GM19452 (cell line): Measurements from ENCODE around the gene PPEF1.

Experiments used
- ATAC-seq: cut with Tn5 transposase; IDR thresholded peaks from one replicate; pipeline ENCODE4 v1.9.1; 2021; ENCODE audit not compliant: unreplicated experiment

The PPEF1 gene, protein sequence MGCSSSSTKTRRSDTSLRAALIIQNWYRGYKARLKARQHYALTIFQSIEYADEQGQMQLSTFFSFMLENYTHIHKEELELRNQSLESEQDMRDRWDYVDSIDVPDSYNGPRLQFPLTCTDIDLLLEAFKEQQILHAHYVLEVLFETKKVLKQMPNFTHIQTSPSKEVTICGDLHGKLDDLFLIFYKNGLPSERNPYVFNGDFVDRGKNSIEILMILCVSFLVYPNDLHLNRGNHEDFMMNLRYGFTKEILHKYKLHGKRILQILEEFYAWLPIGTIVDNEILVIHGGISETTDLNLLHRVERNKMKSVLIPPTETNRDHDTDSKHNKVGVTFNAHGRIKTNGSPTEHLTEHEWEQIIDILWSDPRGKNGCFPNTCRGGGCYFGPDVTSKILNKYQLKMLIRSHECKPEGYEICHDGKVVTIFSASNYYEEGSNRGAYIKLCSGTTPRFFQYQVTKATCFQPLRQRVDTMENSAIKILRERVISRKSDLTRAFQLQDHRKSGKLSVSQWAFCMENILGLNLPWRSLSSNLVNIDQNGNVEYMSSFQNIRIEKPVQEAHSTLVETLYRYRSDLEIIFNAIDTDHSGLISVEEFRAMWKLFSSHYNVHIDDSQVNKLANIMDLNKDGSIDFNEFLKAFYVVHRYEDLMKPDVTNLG

DNA sequence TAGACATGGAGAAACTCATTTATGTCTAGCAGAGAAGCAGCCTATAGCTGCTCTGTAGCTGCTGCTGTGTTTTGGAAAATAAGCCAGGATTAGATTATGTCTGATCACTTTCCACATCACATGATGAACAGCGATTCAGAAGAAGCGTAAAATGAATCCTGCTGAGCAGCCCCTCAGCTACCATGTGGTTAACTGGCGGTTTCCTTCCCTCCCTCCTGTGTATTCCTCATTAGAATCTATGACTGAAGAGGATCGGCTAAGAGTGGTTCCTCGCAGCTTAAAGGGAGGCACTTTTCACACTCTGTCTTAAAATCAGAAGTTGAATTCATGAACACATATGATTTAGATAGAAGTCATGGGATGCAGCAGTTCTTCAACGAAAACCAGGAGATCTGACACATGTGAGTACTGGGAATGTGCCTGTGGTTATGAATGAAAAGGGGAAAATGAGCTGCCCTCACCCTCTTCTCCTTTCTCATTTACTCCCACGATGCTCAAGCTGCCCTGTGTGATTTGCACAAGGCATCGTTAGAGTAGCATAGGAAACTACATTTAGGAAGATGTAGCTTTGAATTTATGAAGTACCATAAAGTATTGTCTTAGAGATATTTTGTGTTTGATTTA lies at the start of gene PPEF1:
Gene PPEF1, plus strand, starts transcription at position 220 of the 624 bp plus-strand sequence. Its CDS starts 136 bp downstream, at position 356.
- ATAC-seq = no peak

GRCh38 chrX:18661273-18661672 lies 46.2 kb upstream of the PPEF1 start:
- ATAC-seq = no peak

DNA sequence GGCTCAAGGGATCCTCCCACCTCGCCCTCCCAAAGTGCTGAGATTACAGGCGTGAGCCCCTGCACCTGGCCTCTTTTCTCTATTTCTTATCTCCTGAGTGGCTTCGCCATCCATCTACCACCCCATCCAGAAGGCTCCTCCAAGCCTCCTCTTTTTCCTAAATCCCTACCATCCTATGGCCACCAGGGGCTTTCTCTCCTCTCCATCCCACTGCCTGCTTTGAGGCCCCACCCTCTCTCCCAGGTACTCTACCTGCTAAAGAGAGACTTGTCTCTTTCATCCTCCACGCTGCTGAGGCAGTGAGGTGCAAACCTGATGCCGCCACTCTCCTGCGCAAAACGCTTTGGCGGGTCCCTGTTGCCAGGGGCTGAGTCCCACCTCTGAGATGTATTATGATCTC lies 42.5 kb upstream of the PPEF1 start:
- no peak for ATAC-seq

DNA sequence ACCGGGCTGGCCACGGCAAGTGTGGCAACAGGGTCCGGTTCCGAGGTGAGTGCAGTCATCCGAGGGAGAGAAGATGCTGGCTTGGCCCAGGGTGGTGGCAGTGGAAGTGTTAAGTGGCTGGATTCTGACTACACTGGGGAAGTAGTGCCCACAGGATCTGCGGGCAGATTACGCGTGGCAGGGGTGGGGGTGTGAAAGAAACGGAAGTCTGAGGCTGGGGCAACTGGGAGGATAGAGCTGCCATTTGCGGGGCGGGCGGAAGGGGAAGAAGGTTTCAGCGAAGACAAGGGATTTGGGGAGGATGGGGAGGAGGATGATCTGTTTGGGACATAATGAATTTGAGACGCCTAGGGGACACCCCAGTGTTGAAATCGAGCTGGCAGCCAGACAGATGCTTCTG lies 40.8 kb upstream of the PPEF1 start:
- no peak for ATAC-seq

DNA sequence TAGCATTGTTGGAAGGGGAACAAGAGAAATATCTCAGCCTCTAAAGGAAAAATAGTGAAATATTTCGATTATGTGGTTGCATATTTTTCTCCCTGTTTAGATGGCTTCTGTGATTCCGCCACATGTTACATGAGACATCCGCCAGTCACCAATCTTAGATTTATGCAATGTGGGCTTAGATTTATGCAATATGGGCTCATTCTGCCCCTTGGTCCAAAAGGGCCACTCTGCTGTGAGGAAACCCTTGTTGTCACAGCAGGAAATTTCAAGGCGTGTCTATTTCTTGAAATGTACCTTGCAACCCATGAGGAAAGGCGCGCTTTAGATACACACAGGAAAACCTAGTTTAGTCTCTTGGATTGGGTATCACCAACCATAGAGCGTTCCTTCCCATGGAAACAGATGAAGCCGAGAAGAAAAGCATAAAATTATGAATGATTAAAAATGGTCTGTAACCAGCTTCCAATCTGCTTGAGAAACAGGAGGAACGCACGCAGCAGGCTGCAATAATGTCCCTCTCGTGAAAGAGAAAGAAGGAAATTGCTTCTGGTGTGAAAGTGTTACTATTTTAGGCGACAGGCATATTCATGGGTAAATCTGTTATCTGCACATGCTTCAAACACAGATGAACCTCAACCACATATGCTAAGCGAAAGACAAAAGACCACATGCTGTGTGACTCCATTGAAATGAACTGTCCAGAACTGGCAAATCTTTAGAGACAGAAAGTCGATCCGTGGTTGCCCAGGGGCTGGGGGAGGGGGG lies 39.2 kb upstream of the PPEF1 start:
- ATAC-seq = no peak

- no peak for ATAC-seq
These were observed 35.4 kb upstream of the PPEF1 start, which contains the start of gene RS1 for GRCh38 chrX:18672008-18672407. RS1 (minus strand) TSS chrX:18672108; CDS start chrX:18672068, 40 bp downstream.

DNA sequence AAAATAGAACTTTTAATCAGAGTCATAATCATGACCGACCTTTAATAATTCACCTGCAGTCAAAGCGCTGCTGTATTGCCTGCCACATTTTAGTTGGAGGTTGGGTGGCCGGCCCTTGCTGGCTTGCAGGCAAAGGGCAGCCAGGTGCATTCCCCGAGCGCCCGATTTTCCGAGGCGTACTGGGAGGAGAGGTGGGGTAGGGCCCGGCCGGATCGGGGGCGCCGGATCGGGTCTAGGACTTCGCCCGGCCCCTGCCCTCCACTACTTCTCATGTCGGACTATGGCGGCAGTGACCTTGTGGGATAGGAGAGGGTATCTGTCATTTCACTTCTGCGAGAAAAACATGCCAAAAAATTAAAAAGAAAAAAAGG lies 33.0 kb upstream of the PPEF1 start:
- peak; percentile 37 for ATAC-seq

GRCh38 chrX:18674788-18675735 lies 32.4 kb upstream of the PPEF1 start:
- ATAC-seq = peak; percentile 89

DNA sequence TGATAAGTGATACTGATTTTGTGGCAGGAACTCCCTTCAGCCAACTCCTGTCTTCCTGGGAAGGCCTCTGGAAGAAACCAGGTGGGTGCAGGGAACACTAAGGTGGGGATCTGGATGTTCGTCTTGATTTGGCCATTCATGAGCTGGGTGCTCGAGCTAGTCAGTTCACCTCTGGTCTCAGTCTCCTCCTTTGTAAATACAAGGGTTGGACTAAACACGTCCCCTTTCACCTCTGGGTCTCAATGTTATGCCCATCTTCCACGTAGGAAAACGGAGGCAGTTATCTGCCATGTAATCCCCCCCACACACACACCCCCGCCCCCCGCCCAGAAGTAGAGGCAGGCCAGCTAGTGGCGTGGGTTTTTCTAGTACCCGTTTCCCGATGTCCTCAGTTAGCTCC lies 31.4 kb upstream of the PPEF1 start:
- ATAC-seq = no peak

GRCh38 chrX:18676470-18676869 lies 31.0 kb upstream of the PPEF1 start:
- no peak for ATAC-seq

DNA sequence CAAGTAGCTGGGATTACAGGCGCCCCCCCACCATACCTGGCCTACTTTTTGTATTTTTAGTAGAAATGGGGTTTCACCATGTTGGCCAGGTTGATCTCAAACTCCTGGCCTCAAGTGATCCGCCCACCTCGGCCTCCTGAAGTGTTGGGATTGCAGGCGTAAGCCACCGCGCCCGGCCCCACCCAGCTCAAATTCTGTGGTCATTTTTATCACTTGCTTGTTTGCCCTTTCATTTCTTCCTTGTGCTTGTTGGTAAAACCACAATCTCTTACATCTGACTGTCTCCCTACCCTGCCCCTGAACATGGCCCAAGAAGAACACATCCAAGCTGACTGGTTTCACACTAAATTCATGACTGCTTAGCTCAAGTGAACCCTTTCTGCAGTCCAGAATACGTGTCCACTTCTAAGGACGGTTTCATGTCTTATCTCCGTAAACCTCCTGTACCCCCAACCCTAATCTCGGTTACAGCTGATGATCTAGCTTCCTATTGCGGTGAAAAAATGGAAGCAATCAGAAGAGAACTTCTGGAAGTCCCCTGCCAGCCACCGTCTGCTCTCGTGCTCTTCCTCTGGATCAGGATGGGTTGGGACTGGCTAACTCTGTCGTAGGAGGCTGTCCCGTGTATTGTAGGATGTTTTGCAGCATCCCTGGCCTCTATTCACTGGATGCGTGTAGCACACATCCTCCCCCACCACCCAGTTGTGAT lies 30.1 kb upstream of the PPEF1 start:
- ATAC-seq = no peak

DNA sequence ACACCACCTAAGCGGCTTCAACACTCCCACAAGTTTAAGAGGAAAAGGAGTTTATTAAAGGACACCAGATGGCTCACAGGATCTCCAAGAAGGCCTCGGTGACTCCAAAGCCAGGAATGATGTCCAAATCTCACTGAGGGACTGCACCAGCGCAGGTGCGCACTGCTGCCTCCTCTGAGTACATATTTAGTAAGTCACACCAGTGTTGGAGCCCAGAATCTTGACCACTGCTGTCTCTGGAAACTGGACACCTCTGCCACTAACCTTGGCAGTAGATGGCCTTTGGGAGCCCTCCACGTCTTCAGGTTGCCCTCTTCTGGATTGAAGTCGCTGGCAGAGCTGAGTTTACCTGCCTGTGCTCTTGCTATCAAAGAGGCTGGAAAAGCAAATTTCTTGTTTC lies 25.4 kb upstream of the PPEF1 start:
- no peak for ATAC-seq

GRCh38 chrX:18682979-18683387 lies 24.5 kb upstream of the PPEF1 start:
- no peak for ATAC-seq

GRCh38 chrX:18687856-18688495 lies 19.5 kb upstream of the PPEF1 start:
- ATAC-seq = no peak

DNA sequence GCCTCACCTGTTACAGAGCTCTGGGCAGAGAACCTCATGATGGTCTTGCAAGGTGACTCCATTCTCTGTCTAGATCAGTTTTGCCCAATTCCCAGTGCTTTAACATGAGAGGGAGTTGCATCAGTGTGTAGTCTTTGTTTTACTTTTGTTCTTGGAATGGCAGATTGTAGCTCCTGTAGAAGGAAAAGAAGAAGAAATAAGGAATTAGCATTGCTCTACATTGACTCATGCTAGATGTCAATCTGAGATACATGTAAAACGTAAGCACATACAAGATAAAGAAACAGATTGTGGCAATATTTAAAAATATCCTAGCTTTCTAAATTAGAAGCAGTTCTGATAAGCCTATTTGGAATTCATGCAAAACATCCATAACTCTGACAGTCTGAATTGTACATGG lies 16.0 kb upstream of the PPEF1 start:
- ATAC-seq = no peak

DNA sequence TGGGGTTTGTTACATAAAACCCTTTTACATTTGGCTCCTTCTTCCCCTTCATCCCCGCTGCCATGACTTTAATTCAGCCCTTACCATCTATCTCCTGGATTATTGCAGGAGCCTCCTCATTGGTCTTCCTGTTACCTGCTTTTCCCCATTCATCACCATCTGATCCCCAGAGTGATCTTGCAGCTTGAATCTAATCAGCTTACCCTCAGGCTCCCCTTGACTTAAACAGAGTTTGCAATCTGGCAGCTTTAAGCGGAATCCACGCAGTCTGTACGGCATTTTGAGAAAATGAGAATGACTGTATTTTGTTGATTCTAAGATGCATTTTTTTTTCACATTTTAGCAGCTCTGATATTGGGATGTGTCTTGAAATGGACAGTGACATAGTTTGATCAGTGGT lies 14.9 kb upstream of the PPEF1 start:
- ATAC-seq = no peak

- no peak for ATAC-seq
These were observed 10.8 kb upstream of the PPEF1 start for GRCh38 chrX:18696653-18697052.

GRCh38 chrX:18698737-18699650 lies 8.5 kb upstream of the PPEF1 start:
- no peak for ATAC-seq
